Glutamatergic neuron (in vitro differentiated cells): ENCODE data around the gene FCHSD1. TPM values are rescaled to one million over a fixed set of nuclear protein-coding genes. Genes with fewer than 3 reads are reported as not detected.

Source experiments
- DNase-seq: peaks from one replicate; pipeline ENCODE4 v3.0.0; 2022
- H3K27ac Mint-ChIP-seq: one replicate; pipeline ENCODE4 v1.8.0; 2020; ENCODE audit warnings: mild to moderate bottlenecking, mixed read lengths, inconsistent platforms; ENCODE audit not compliant: unreplicated experiment
- H3K27me3 Mint-ChIP-seq: one replicate; pipeline ENCODE4 v1.8.0; 2020; ENCODE audit warnings: mild to moderate bottlenecking, moderate library complexity, mixed read lengths, inconsistent platforms; ENCODE audit not compliant: unreplicated experiment
- H3K36me3 Mint-ChIP-seq: one replicate; pipeline ENCODE4 v1.8.0; 2020; ENCODE audit warnings: mild to moderate bottlenecking, mixed read lengths, inconsistent platforms; ENCODE audit not compliant: unreplicated experiment
- H3K4me1 Mint-ChIP-seq: one replicate; pipeline ENCODE4 v1.8.0; 2020; ENCODE audit warnings: mild to moderate bottlenecking, low read depth, mixed read lengths, inconsistent platforms; ENCODE audit not compliant: unreplicated experiment
- H3K4me3 Mint-ChIP-seq: one replicate; pipeline ENCODE4 v1.8.0; 2020; ENCODE audit warnings: mild to moderate bottlenecking, mixed read lengths, inconsistent platforms; ENCODE audit not compliant: unreplicated experiment
- H3K9me3 Mint-ChIP-seq: one replicate; pipeline ENCODE4 v1.8.0; 2020; ENCODE audit warnings: mild to moderate bottlenecking, moderate library complexity, mixed read lengths, inconsistent platforms; ENCODE audit not compliant: unreplicated experiment
- total RNA-seq: library from RNA; stranded (reverse); fragmentation: NEBNext Ultra II Directional; extraction: Animal tissue kit (Norgen Biotek cat#: 25700); gene quantifications from one replicate; pipeline ENCODE4 v1.2.1, GENCODE V29; 2021; ENCODE audit not compliant: unreplicated experiment
- TF ChIP-seq, protein P1 (sequence below): fragments of 200-600 bp; sonication (generic); IDR thresholded peaks from one replicate; pipeline ENCODE4 v1.5.0; 2021; ENCODE audit not compliant: partially characterized antibody, unreplicated experiment

FCHSD1 gene
- total RNA-seq, 1 donor from 2014 or later = 25.8 TPM

DNA sequence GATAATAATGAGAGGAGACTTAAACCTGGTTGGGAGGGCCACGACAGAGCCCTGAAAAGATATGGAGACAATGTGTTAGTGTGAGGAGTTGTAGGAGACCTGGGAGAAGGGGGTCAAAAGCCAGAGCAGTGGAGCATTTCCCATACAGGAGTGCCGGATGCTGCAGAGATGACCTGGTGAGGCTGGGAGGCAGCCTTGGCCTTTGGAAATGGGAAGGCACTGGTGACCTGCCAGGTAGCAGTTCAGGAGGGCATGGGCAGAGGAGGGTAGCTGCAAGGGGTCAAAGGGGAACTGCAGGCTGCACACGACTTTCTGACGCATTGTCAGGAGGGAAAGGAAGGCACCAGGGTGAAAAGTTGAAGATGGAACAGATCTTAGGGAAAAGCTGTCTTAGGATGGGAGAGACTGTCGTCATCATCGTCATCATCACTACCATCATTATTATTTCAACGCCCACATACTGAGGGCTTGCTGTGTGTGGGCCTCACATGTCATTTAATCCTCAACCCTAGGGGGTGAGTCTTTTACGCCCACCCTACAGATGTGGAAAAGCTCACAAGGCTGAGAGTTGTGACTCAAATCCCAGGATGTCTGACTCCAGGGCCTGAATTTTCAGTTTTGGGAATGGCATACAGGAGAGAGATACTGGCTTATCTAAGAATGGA lies 17.5 kb upstream of the FCHSD1 start:
- no peaks in the 10 kb centered on the region for H3K4me1 Mint-ChIP-seq
- no peak overlapping the region for H3K27ac Mint-ChIP-seq
- TF ChIP-seq, protein P1, sequence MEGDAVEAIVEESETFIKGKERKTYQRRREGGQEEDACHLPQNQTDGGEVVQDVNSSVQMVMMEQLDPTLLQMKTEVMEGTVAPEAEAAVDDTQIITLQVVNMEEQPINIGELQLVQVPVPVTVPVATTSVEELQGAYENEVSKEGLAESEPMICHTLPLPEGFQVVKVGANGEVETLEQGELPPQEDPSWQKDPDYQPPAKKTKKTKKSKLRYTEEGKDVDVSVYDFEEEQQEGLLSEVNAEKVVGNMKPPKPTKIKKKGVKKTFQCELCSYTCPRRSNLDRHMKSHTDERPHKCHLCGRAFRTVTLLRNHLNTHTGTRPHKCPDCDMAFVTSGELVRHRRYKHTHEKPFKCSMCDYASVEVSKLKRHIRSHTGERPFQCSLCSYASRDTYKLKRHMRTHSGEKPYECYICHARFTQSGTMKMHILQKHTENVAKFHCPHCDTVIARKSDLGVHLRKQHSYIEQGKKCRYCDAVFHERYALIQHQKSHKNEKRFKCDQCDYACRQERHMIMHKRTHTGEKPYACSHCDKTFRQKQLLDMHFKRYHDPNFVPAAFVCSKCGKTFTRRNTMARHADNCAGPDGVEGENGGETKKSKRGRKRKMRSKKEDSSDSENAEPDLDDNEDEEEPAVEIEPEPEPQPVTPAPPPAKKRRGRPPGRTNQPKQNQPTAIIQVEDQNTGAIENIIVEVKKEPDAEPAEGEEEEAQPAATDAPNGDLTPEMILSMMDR = no peak
- H3K9me3 Mint-ChIP-seq = peaks cover 3% of the 10 kb centered on the region
- no peaks in the 10 kb centered on the region for H3K36me3 Mint-ChIP-seq
- no peak overlapping the region for H3K4me3 Mint-ChIP-seq
- peaks cover 1% of the 10 kb centered on the region for H3K27me3 Mint-ChIP-seq
- no peak for DNase-seq

DNA sequence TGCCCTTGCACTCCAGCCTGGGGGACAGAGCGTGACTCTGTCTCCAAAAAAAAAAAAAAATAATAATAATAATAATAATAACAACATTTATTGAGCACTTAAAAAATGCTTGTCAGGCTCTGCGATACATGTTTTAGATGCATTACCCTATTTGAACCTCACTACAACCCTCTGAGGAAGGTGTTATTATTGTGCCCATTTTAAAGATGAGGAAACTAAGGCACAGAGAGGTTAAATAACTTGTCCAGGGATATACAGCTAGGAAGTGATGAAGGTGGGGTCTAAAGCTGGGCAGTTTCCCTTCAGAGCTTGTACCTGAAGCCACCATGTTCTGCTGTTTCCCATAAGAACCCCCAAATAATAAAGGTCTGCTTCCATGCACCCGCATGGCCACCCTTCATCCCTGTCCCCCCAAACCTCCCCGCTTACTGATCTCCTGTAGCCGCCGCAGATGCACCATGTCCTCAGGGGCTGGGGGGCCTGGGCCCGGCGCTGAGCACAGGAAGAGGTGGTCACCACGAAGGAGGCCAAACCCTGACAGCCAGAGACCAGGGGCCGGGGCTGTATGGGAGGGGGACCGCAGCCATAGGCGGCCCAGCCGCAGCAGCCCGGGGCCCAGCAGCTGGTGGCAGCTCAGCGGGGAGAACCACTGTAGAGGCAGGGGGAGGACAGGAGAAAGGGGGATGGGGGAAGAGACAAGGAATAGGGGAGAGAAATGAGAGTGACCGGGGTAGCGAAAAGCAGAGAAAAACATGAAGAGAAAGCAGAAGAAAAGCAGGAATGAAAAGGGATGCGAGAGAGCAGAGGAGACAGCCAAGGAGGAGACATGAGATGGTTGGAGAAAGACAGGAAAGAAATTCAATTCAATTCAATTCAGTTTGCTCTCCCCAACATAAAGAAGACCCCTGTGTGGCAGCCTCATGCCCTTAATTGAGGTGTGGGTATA lies 15.1 kb upstream of the FCHSD1 start:
- Mint-ChIP-seq H3K27me3 (peaks cover 5% of the 10 kb centered on the region), H3K36me3 (no peaks in the 10 kb centered on the region), H3K4me1 (no peaks in the 10 kb centered on the region), H3K4me3 (no peak overlapping the region), H3K27ac (no peak overlapping the region), H3K9me3 (peaks cover 3% of the 10 kb centered on the region)
- TF ChIP-seq, protein P1 = no peak
- DNase-seq = no peak

DNA sequence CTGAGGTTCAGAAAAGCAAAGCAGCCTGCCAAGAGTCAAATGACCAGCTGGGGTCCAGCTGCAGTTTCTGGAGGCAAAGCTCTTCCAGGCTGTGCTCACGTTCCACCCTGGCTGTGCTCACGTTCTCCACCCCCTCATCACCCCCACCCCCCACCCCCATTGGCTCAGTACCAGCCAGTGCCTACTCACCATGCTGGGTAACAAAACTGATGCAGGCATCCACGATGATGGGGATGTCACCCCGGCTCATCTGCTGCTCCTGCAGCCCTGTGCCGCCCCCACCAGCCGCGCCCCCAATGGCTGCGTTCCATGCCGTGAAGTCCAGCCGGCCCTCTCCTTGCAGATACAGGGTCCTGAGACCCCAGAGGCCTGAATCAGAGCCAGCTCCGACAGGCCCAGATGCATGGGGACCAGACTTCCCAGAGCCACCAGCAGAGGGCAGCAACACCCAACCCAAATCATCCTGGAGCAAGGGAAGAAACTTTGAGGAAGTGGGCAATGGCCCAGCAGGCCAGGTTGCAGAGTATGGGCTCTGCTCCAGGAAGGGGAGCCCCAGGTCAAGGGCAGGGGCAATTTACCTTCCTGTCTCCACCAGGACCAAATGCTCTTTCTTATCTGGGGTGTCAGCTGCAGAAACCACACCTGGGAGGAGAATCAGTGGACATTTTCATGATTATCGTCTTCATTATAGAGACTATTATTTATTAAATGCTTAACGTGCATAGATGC lies 13.7 kb upstream of the FCHSD1 start:
- Mint-ChIP-seq H3K27me3 (peaks cover 5% of the 10 kb centered on the region), H3K36me3 (no peaks in the 10 kb centered on the region), H3K4me1 (no peaks in the 10 kb centered on the region), H3K9me3 (peaks cover 3% of the 10 kb centered on the region), H3K4me3 (no peak overlapping the region), H3K27ac (no peak overlapping the region)
- TF ChIP-seq, protein P1 = peak; percentile 94
- DNase-seq = peak; percentile 86

DNA sequence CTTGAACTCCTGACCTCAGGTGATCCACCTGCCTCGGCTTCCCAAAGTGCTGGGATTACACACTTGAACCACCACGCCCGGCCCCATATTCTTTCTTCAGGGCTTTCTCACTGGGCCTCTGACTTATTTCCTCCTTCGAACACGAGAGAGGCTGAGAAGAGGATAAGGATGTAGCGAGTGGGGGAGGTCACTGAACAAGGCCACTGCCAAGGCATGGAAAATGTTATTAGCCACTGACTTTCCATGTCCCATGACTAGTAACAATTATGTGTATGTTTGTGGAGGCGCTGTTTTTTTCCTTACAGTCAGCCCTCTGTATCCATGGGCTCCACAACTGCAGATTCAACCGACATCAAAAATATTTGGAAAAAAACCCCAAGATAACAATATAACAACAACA lies 12.3 kb upstream of the FCHSD1 start:
- TF ChIP-seq, protein P1 = no peak
- Mint-ChIP-seq H3K27ac (no peak overlapping the region), H3K4me1 (no peaks in the 10 kb centered on the region), H3K27me3 (peaks cover 5% of the 10 kb centered on the region), H3K36me3 (no peaks in the 10 kb centered on the region), H3K4me3 (no peak overlapping the region), H3K9me3 (peaks cover 3% of the 10 kb centered on the region)
- no peak for DNase-seq
